HG03521 (cell line): ENCODE results near the gene DDX27.
A peak's percentile ranks its signal among the peaks of the same experiment; 100 is the strongest.

ENCODE experiments used
- ATAC-seq: cut with Tn5 transposase; IDR thresholded peaks from one replicate; pipeline ENCODE4 v1.9.1; 2021; ENCODE audit warnings: mild to moderate bottlenecking, moderate library complexity; ENCODE audit not compliant: unreplicated experiment

DDX27 gene

DNA sequence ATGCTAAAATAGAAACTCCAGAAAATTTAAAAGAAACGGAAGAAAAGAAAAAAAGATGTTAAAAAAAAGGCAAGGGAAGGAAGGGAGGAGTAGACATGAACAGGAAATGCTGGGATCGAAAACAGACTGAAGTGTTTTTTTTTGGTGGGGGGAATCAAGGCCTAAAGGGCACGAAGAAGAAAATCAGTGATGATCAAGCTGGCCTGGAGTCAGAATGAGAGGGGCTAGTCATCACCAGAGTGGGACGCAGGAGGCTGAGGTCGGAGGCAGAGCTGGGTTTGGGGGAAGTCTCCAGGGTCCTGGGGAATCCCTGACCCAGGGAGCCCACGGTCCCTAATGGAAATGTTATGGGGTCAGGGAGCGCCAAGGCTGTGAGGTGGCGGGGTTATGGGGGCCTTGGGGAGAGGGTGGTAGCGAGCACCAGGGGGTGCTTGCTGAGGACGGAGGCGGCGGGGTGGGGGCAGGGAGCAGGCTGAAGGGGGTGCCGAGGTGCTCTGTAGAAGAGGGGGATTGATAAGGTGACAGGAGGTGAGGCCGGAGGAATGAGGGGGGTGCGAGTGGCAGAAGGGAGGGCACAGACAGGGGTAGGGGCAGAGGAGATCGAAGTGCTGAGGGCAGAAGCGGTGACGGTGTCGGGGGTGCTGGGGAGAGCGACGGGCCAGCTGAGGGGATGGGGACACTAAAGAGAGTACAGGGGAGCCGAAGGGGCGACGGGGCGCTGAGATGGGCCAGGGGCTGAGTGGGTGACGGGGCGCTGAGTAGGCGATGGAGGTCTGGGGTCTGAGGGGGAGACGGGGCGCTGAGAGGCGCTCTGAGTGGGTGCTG is 58.0 kb downstream of the DDX27 start:
- ATAC-seq, result no peak

DNA sequence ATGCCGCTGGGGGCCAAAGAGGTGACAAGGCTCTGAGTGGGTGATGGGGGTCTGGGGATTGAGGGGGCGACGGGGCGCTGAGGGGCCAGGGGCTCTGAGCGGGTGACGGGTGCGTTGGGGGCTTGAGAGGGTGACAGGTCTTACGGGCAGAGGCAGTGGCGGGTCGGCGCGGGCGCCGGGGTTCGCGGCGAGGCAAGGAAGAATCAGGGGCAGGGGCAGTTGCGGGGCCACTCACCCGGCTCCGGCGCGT is 58.5 kb downstream of the DDX27 start:
- no peak for ATAC-seq

DNA sequence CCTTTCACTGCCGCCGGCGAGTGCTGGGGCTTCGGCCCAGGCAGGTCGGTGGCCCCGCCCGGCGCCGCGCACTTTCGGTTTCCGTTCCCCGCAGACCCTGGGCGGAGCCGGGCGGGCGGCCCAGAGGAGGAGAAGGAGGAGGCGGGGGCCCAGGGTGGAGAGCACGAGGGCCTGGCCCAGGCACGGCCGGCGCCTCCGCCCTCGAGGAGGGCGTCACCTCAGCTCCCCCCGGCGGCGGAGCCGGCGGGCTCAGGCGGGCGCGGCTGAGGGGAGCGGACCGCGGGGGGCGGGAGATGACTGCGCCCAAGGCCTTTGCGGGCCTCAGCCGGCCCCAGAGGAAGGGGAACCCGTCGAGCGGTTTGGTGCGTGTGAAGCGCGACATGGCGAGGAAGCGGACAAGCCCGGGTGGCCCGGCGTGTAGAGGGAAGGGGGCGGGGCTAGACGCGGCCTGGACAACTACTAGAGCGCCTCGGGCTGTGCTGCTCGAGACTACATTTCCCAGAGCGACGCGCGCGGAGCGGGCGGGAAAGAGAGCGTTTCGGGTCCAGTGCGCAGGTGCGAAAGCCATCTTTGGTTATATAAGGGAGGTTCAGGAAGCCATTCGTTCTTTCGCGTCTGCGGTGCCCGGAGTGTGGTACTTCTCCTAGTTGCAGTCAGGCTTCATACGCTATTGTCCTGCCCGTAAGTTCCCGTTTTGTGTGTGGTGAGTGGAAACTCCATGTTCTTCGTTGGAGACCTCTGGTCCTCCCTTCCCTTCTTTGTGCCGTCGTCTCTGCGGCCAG is 59.0 kb downstream of the DDX27 start, which contains the start of gene ZNFX1:
TSS of gene ZNFX1 (minus strand) at position 22 of the 782 bp plus-strand sequence. CDS start 2,218 bp downstream, outside the sequence.
- peak; percentile 83 for ATAC-seq

DNA sequence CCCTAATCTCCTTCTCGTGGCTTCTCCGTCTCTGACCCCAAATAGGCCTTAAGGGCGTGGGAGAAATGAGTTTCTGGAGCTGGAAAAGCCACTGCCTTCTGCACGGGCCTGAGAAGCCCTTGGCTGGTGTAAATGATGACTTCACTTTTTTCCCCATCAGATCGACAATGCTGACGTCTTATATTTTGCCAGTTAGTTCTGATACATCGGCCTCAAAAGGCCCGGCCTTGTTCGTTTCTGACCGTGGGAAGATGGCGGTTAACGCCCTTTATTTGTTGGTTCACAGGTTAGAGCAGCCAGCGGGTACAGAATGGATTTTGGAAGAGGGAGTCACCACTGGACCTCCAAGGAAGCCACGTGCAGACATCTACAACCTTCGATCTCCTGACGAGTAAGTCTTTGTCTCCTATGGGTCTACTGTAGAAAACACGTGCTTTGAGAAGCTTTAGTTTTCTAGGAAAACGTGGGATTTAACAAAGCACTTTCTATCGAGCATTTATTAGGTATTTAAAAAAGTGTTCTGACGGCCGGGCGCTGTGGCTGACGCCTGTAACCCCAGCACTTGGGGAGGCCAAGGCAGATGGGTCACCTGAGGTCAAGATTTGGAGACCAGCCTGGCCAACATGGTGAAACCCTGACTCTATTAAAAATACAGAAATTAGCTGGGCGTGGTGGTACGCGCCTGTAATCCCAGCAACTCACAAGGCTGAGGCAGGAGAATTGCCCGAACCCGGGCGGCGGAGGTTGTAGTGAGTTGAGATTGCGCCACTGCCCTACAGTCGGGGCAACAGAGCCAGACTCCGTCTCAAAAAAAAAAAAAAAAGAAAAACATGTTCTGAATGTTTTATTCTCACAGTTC is 59.8 kb downstream of the DDX27 start:
- ATAC-seq, result no peak

DNA sequence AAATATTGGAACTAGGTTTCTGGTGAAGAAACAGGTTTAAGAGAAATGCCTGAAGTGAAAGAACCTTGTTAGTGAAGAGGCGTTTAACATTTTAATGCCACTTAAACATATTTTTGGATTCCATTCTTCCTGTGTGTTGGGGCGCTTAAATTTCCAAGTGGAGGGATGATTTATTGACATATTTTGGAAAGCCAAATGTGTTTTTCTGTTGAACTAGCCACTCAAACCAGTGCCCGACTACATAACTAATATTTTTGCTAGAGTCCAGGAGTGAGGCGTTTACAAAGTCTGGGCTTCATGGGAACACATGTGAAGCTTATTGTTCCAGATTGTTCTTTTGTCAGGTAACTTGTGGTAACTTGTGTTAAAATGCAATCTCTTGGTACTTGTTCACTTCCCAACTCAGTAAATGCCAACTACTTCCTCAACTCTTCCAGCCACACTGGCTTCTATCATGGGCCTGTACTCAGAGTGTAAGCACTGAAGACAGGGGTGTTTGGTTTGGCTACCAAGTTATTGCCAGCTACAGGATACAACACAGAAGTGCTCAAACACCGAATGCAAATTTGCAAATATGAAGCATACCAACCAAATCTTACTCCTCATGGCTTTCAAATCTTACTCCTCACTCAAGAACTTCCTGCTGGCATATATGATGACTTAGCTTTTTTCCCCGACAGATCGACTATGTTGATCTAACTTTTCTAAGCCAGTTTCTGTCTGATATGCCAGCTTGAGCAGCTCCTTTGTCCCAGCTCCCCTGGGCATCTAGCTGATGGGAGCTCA is 60.7 kb downstream of the DDX27 start:
- ATAC-seq, result no peak

DNA sequence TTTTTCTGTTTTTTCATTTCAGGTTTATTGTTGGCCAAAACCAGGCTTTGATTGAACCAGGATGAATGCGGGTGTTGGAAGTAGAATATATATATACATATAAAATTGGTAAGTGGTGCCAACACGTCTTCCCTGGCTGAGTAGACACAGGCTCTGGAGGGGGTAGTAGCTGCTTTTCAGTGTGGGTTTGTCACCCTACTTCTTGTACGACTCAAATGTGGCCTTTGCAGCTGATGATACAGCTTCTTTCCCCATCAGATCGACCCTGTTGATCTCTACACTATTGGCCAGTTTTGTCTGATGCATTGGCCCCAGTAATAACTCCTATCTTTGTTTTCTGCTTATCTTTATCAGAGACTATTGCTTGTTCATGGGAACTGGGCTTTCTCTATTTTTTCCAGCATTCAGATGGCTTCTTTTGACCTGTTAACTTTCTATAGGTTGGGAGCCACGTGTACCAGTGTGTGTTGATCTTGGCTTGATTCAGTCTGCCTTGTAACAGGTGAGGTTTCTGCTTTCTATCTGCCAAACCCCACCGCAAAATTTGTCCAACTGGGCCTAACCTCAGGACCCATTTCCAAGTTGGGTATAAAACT is 61.3 kb downstream of the DDX27 start:
- no peak for ATAC-seq

DNA sequence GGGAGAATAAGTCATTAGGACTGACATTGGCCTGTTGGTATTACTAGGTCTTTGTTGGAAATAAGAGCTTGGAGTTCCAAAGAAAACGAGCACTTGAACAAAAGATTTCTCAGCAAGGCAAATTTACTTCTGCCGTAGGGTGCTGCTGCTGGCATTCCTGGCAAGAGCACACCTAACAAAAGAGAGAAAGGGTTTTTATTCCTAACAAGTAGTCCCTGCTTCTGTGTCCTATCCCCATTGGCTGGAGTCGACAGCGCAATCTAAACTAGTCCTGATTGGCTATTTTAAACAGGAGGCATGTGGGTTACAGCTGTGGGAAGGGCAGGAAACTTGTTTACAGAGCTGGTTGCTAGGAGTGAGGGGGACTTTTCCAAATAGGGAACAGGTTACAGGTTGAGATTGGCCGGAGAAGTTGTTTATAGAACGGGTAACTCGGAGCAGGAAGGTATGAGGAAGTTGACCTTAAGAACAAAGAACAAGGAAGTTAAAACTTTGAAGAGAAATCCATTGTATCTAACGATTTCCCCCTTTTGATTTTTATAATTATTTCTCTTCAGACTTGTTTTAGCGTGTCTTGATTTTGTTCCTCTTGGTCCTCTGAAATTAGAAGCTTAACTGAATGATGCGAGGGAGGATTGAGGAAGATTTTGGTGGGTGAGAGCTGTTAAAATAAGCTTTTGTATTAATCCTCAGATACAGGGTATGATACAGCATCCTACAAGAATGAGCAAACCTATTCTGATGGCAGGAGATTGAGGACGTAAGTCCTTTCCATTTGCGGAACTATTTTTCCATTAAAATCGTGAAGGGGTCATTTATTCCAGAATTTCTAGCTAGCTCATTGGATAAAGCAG is 62.1 kb downstream of the DDX27 start:
- ATAC-seq, result no peak

DNA sequence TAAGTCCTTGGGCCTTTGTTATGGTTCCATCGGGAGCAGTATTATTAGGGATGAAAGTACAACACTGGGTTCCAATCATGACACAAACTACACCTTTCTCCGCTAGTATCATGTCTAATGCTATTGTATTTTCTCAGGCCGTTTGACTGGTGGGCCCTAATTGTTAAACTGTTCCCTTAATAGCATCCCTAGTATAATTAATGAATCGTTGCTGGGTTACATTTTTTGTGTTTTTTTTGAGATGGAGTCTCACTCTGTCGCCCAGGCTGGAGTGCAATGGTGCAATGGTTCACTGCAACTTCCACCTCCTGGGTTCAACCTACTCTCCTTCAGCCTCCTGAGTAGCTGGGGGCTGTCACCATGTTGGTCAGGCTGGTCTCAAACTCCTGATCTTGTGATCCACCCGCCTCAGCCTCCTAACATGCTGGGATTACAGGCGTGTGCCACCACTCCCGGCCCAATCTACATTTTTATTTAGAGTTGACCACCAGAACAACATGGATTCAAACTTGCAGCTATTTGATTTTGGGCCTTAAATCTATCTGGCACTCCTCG is 62.8 kb downstream of the DDX27 start:
- ATAC-seq, result no peak

DNA sequence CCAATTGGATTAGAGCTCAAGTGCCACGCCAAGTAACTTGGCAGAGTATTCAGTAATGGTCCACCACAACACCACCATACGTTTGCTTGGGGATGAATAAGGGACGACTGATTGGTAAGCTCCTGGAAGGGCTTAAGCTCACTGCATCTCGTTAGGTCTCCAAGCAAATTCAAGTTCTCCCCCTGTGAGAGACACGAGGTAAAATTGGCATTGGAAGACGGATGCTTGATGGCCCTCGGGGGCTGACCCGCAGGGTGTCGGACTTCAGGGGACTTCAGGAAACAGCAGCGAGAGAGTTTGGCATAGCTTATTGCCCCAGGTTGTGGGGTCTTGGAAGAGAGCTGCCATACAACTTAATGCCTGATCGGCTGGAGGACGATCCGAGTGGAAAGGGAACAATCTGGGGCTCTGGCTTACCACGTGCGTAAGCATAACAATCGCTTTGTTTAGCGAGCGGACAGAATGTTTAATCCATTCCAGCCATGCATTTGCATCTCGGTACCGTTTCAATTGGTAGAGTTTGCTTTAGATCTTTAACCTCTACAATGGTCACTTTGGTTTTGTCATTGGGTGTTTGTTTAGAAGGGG is 63.5 kb downstream of the DDX27 start:
- no peak for ATAC-seq

DNA sequence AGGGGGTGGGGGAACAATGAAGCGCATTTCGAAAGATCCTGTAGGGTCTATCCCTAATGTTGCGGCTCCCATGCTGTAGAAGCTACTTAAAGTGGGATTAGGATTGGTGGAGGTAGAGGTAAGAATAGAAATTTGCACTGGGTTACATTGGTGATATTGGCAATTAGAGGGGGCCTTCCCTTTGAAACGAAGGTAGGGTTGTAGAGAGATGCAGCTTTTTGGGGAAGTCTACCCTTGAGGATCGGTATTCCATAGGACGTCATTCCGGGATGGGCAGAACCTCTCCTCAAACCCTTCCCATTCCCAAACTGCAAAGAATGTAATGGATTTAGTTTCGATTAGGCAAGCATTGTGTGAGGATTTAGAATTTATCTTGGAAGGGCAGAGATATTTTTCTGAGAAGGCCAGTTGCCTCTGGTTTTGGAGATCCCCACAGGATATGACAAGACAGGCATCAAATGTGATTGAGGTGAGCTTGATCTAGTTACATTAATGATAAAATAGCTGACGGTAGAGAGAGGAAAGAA is 64.0 kb downstream of the DDX27 start:
- ATAC-seq, result no peak

DNA sequence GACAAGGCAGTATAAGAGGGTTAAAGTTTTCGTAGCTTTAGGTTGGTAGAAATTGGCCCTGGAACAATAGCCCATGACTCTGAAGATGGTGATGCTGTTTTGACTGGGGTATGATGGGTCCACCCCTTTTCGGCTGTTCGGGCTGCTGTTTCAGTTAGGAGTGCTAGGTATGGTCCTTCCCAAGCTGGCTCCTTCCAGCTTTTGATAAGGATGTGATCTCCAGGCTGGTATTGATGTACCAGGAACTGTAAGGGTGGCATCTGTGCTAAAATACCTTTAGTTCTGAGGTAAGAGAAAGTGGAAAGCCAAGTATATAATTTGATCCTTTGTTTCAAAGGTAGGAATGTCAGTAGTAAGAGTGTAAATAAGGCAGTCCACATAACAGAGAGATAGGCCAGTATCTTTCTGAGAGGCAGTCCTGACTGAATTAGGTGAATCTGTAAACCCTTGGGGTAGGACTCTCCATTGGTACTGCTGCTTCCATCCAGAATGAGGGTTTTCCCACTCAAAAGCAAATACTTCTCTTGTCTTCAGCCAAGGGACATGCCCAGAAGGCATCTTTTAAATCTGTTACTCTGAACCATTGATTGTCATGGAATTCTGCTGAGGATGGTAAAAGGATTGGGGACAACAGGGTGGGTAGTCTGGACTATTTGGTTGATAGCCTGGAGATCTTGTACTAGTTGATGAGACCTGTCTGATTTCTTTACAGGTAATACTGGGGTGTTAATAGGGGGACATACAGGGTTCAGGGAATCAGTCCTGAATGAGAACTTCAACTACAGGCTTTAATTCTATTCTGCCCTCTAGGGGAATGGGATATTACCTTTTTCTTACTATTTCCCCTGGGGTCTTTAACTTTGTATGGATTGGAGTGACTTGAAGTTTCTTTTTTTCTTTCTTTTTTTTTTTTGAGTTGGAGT is 64.7 kb downstream of the DDX27 start:
- ATAC-seq, result no peak

DNA sequence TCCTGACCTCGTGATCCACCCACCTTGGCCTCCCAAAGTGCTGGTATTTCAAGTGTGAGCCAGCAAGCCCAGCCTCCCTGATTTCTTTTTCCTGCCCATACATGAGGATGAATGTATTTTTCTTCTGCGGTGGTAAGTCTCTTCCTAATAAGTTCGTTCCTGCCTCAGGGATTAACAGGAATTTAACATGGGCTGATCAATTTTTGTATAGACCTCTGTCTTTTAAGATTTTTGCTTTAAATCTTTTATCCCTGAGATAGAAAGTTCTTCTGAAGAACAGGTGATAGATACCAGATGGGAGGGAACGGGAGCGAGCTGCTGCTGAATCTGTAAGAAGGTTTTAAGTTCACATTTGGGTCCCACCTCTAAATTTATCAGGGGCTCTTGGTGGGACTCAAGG is 65.6 kb downstream of the DDX27 start:
- ATAC-seq, result no peak

DNA sequence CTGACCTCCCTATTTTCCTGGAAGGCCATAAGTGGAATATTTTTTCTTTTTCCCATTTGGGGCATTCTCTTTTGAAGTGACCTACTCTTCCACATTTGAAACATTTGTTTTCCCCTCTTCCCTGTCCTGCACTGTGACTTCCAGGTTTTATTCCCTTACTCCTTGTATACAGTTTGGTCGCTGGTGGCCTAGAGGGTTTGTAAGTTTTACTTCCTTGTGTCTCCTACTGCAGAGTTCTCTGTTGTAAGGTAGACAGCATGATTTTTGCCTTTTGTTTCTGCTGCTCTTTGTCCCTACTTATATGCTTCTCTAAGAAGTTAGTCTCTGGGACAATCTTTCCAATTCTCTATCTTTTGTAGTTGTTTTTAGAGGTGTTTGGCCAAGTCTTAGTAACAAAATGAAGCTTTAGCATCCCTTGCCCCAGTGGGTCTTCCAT is 66.0 kb downstream of the DDX27 start:
- no peak for ATAC-seq

DNA sequence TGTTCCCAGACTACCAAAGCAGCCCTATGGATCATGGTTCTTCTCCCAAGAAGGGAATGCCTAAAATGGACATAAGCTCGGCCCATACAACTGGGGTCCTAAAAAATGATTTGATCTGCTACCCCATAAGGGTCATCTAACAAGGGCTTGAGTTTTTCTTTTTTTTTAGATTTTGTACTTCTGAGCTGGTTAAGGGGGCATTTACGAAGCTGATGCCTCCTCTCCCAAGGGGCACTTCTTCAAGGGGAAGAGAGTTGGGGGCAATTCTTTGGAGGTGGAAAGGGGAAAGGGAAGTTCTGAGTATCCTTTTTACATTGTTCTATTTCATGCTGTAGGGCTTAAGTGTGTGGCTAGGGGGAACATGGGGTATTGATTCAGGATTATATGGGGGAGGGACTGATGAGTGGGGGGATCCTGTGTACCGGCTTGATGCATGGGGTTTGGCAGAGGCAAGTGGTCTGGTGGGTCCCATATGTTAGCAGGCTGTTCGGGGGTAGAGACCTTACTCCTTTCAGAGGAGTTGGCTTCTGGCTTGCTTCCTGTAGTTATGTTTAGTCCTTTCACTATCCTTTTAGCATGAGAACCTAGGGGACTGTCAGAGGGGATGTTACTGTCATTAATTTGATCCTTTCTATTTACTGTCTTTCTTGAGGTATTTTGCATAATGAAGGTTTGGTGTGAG is 66.7 kb downstream of the DDX27 start:
- ATAC-seq, result no peak

DNA sequence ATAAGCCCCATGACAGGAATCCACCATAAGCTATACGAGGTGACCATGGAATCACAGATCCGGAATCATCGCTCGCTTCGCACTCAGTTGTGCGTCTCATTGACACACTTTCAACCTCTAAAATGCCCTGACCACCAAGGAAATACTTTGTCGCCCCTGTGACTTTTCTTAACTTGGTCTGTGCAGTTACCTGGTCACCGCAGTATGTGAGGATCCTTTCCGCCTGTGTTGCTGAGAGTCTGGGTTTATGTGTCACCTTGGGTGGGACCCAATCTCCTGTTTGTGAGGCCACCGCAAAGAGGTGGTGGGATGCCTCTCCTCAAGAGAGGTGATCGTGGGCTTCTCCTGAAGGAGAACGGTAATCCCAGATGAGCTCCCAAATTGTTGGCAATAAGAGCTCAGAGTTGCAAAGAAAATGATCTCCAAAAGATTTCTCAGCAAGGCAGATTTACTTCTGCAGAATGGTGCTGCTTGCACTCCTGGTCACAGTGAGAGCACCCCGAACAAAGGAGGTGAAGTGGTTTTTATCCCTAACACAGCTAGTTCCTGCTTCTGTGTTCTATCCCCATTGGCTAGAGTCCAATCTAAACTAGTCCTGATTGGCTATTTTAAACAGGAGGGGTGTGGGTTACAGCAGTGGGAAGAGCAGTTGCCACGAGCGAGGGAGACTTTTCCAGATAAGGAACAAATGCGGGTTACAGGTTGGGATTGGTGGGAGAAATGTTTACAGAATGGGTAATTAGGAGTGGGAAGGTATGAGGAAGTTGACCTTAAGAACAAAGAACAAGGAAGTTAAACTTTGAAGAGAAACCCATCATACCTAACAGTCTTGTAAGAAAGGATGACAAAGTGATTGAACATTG is 67.7 kb downstream of the DDX27 start:
- ATAC-seq, result no peak
